IMR-90 (cell line): ENCODE measurements around the gene PPM1H. TPM values are rescaled to one million over a fixed set of nuclear protein-coding genes. Genes with fewer than 3 reads are reported as not detected.

Experiments used
- ATAC-seq: fragments of 200-7000 bp; cut with Tn5 transposase; 2 replicates; pipeline ENCODE4 v1.9.1; 2020; ENCODE audit warnings: low read depth, mild to moderate bottlenecking, moderate library complexity
- BruUV-seq: library from RNA; stranded (reverse); fragments of 400-500 nt; replicated peaks from 2 replicates; lab custom pipeline; 2021; lab: Mats Ljungman, UMichigan
- CTCF ChIA-PET: fragments of 300-600 bp; formaldehyde crosslinking; extraction: SDS; loops from one replicate; lab custom pipeline; 2021; ENCODE audit warnings: antibody characterized with exemption; lab: Yijun Ruan, JAX
- POLR2A ChIA-PET: fragments of 300-600 bp; sonication (Branson Sonifier 250); formaldehyde crosslinking; loops from one replicate; lab custom pipeline; 2022; ENCODE audit warnings: antibody characterized with exemption; ENCODE audit not compliant: unreplicated experiment; lab: Charles Lee
- DNase-seq: peaks from one replicate; pipeline ENCODE4 v3.0.0; 2013
- H2AFZ ChIP-seq: replicated peaks from 2 replicates; pipeline ENCODE3; 2013; ENCODE audit warnings: low read length, mild to moderate bottlenecking; ENCODE audit not compliant: poor library complexity
- H2AK5ac ChIP-seq: 2 replicates; pipeline ENCODE4 v1.6.1; 2013; ENCODE audit warnings: low read depth, low read length, inconsistent platforms
- H2AK9ac ChIP-seq: replicated peaks from 2 replicates; pipeline ENCODE3; 2013; ENCODE audit warnings: mild to moderate bottlenecking, low read depth, low read length, moderate library complexity; ENCODE audit not compliant: poor library complexity
- H2BK120ac ChIP-seq: 2 replicates; pipeline ENCODE4 v1.6.1; 2013; ENCODE audit warnings: low read depth, low read length, inconsistent platforms
- H2BK15ac ChIP-seq: 3 replicates; pipeline ENCODE4 v1.6.1; 2013; ENCODE audit warnings: low read depth, low read length, inconsistent platforms
- H2BK20ac ChIP-seq: 2 replicates; pipeline ENCODE4 v1.6.1; 2013; ENCODE audit warnings: low read depth, mild to moderate bottlenecking, inconsistent platforms, low read length, moderate library complexity
- H2BK5ac ChIP-seq: 2 replicates; pipeline ENCODE4 v1.6.1; 2013; ENCODE audit warnings: mild to moderate bottlenecking, low read depth, low read length, inconsistent platforms; ENCODE audit not compliant: poor library complexity, severe bottlenecking
- H3K14ac ChIP-seq: replicated peaks from 2 replicates; pipeline ENCODE4 v1.6.1; 2013; ENCODE audit warnings: low read depth, low read length, inconsistent platforms
- H3K18ac ChIP-seq: 2 replicates; pipeline ENCODE4 v1.6.1; 2013; ENCODE audit warnings: low read depth, low read length, control low read depth
- H3K23ac ChIP-seq: 2 replicates; pipeline ENCODE4 v1.6.1; 2013; ENCODE audit warnings: low read depth, low read length, inconsistent platforms
- H3K27ac ChIP-seq: 2 replicates; pipeline ENCODE4 v1.5.1; 2013; ENCODE audit warnings: mild to moderate bottlenecking, control low read depth, low read length; ENCODE audit not compliant: insufficient read depth
- H3K27me3 ChIP-seq: 2 replicates; pipeline ENCODE4 v1.6.1; 2013; ENCODE audit warnings: low read length; ENCODE audit not compliant: control insufficient read depth, insufficient read depth
- H3K36me3 ChIP-seq: 2 replicates; pipeline ENCODE4 v1.6.1; 2013; ENCODE audit warnings: low read length, mixed read lengths; ENCODE audit not compliant: control insufficient read depth, insufficient read depth
- H3K4ac ChIP-seq: 2 replicates; pipeline ENCODE4 v1.6.1; 2013; ENCODE audit warnings: low read depth, low read length, inconsistent platforms
- H3K4me1 ChIP-seq: 2 replicates; pipeline ENCODE4 v1.6.1; 2013; ENCODE audit warnings: low read length, mixed read lengths; ENCODE audit not compliant: control insufficient read depth, insufficient read depth
- H3K4me2 ChIP-seq: 2 replicates; pipeline ENCODE4 v1.6.1; 2013; ENCODE audit warnings: low read depth, mild to moderate bottlenecking, control low read depth, low read length, moderate library complexity
- H3K4me3 ChIP-seq: 2 replicates; pipeline ENCODE4 v1.5.1; 2013; ENCODE audit warnings: low read depth, mild to moderate bottlenecking, control low read depth, low read length, moderate library complexity; ENCODE audit not compliant: insufficient read depth
- H3K56ac ChIP-seq: 2 replicates; pipeline ENCODE4 v1.6.1; 2013; ENCODE audit warnings: low read length, inconsistent platforms; ENCODE audit not compliant: insufficient read depth; ENCODE audit errors: extremely low read depth
- H3K79me1 ChIP-seq, 2 experiments: 2 replicates each; pipeline ENCODE4 v1.6.1; 2013; ENCODE audit warnings: low read length in 2 of 2, inconsistent platforms in 1 of 2, low read depth in 1 of 2
- H3K9ac ChIP-seq: 2 replicates; pipeline ENCODE4 v1.6.1; 2013; ENCODE audit warnings: low read depth, low read length, control low read depth
- H3K9me1 ChIP-seq: 2 replicates; pipeline ENCODE4 v1.6.1; 2013; ENCODE audit warnings: low read length, inconsistent platforms; ENCODE audit not compliant: insufficient read depth
- H3K9me3 ChIP-seq: 2 replicates; pipeline ENCODE4 v1.6.1; 2013; ENCODE audit warnings: low read length; ENCODE audit not compliant: control insufficient read depth, insufficient read depth
- H4K20me1 ChIP-seq: 2 replicates; pipeline ENCODE4 v1.6.1; 2013; ENCODE audit warnings: low read length, inconsistent platforms; ENCODE audit not compliant: insufficient read depth
- H4K5ac ChIP-seq: 2 replicates; pipeline ENCODE4 v1.6.1; 2013; ENCODE audit warnings: mild to moderate bottlenecking, low read depth, low read length, control low read depth
- H4K8ac ChIP-seq, 2 experiments: 2 replicates each; pipeline ENCODE4 v1.6.1; 2013; ENCODE audit warnings: low read depth in 2 of 2, low read length in 2 of 2, control low read depth in 1 of 2, inconsistent platforms in 1 of 2
- H4K91ac ChIP-seq: 2 replicates; pipeline ENCODE4 v1.6.1; 2013; ENCODE audit warnings: low read depth, low read length, inconsistent platforms; ENCODE audit not compliant: insufficient read depth
- CEBPB ChIP-seq: IDR thresholded peaks from 2 replicates; pipeline ENCODE4 v1.6.1; 2012; ENCODE audit warnings: low read depth, low read length, improper control_type of control experiment
- CHD1 ChIP-seq: IDR thresholded peaks from 2 replicates; pipeline ENCODE4 v1.6.1; 2012; ENCODE audit warnings: low read depth, low read length, improper control_type of control experiment
- FOS ChIP-seq: fragments of 150-350 bp; IDR thresholded peaks from 2 replicates; pipeline ENCODE4 v1.6.1; 2016; ENCODE audit warnings: low read depth, low read length
- MAFK ChIP-seq: IDR thresholded peaks from 2 replicates; pipeline ENCODE4 v1.6.1; 2012; ENCODE audit warnings: low read depth, low read length, improper control_type of control experiment
- MAZ ChIP-seq: IDR thresholded peaks from 2 replicates; pipeline ENCODE4 v1.6.1; 2012; ENCODE audit warnings: low read depth, mild to moderate bottlenecking, low read length, improper control_type of control experiment, moderate library complexity, borderline replicate concordance
- MXI1 ChIP-seq: IDR thresholded peaks from 2 replicates; pipeline ENCODE4 v1.6.1; 2012; ENCODE audit warnings: low read depth, mild to moderate bottlenecking, low read length, moderate library complexity, borderline replicate concordance
- POLR2A ChIP-seq: IDR thresholded peaks from 2 replicates; pipeline ENCODE4 v1.6.1; 2012; ENCODE audit warnings: mild to moderate bottlenecking, low read depth, low read length
- RCOR1 ChIP-seq: IDR thresholded peaks from 2 replicates; pipeline ENCODE4 v1.6.1; 2012; ENCODE audit warnings: mild to moderate bottlenecking, low read length, improper control_type of control experiment; ENCODE audit not compliant: insufficient replicate concordance
- RFX5 ChIP-seq: IDR thresholded peaks from 2 replicates; pipeline ENCODE4 v1.8.0; 2012; ENCODE audit warnings: low read depth, mild to moderate bottlenecking, low read length, moderate library complexity
- SMC3 ChIP-seq: fragments of 150-350 bp; IDR thresholded peaks from 2 replicates; pipeline ENCODE4 v1.6.1; 2016; ENCODE audit warnings: low read depth, mild to moderate bottlenecking, antibody characterized with exemption, low read length, moderate library complexity
- WGBS, 2 experiments: methylation state at CpG; one replicate each; pipeline versions ENCODE4 v1.1.5 to v1.1.7; 2013; ENCODE audit warnings: missing lambda C conversion rate in 2 of 2; ENCODE audit not compliant: insufficient read length in 1 of 2; ENCODE audit errors: extremely low coverage in 2 of 2; 5-methylcytosine and 5-hydroxymethylcytosine counted together
- dilution Hi-C: fragments of 300-500 bp; cut with HindIII; formaldehyde crosslinking; loops from one replicate; pipeline ENCODE4 v1.14.3; 2018; ENCODE audit warnings: low sequenced_read_pairs; ENCODE audit not compliant: unreplicated experiment
- in situ Hi-C: fragments of 300-500 bp; cut with MboI; formaldehyde crosslinking; loops from 3 replicates; pipeline ENCODE4 v1.14.3; 2019; ENCODE audit warnings: low sequenced_read_pairs, inconsistent platforms, mixed read lengths
- intact Hi-C: fragments of 100-400 bp; cut with micrococcal nuclease; formaldehyde crosslinking; loops from 2 replicates; pipeline ENCODE4 v1.10.0; 2022
- polyA plus RNA-seq, 3 experiments: library from polyadenylated mRNA; depleted of rRNA; stranded (reverse); fragments of >200 nt; gene quantifications; 2 replicates each; pipeline ENCODE4 v1.2.3, GENCODE V29; 2012; ENCODE audit warnings: low replicate concordance in 1 of 3
- total RNA-seq: library from RNA; depleted of rRNA; stranded (reverse); fragments of >200 nt; gene quantifications from 2 replicates; pipeline ENCODE4 v1.2.3, GENCODE V29; 2012
- TF ChIP-seq, protein P1 (sequence below): fragments of 150-350 bp; IDR thresholded peaks from 2 replicates; pipeline ENCODE4 v1.6.1; 2016; ENCODE audit warnings: low read depth, mild to moderate bottlenecking, low read length, moderate library complexity, borderline replicate concordance
- TF ChIP-seq, protein P2 (sequence below): fragments of 150-350 bp; IDR thresholded peaks from 2 replicates; pipeline ENCODE4 v1.6.1; 2017; ENCODE audit warnings: mild to moderate bottlenecking, antibody characterized with exemption, low read length, low read depth

The PPM1H gene
- total and polyA plus RNA-seq, 2 of the 4 experiments (the other 2 are of a cell fraction) = 0.14 to 0.18 TPM

DNA sequence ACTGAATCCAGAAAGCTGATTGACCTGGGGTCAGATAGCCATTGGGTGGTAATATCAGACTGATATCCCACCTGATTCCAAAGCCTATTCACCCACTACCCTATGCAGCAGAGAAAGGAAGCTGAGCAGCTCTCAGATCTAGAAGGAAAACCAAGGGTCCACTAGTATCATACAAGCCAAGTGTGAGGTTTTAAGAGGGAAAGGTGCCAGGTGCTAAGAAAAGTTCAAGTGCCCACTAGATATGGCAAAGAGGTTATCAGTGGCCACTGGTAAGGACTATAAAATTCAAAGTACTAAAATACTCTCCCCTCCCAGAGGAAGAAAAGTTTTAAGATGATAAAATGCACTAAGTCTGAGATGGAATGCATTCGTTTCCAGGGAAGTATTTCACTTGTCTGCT is 85.6 kb downstream of the PPM1H start:
- BruUV-seq = no TSS peak
- no peak for TF ChIP-seq SMC3
- TF ChIP-seq RCOR1 = no peak
- TF ChIP-seq, protein P1, sequence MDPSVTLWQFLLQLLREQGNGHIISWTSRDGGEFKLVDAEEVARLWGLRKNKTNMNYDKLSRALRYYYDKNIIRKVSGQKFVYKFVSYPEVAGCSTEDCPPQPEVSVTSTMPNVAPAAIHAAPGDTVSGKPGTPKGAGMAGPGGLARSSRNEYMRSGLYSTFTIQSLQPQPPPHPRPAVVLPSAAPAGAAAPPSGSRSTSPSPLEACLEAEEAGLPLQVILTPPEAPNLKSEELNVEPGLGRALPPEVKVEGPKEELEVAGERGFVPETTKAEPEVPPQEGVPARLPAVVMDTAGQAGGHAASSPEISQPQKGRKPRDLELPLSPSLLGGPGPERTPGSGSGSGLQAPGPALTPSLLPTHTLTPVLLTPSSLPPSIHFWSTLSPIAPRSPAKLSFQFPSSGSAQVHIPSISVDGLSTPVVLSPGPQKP = no peak
- TF ChIP-seq CHD1 = no peak
- TF ChIP-seq MXI1 = no peak
- TF ChIP-seq FOS = no peak
- no peak for TF ChIP-seq CEBPB
- TF ChIP-seq MAZ = no peak
- TF ChIP-seq, protein P2, sequence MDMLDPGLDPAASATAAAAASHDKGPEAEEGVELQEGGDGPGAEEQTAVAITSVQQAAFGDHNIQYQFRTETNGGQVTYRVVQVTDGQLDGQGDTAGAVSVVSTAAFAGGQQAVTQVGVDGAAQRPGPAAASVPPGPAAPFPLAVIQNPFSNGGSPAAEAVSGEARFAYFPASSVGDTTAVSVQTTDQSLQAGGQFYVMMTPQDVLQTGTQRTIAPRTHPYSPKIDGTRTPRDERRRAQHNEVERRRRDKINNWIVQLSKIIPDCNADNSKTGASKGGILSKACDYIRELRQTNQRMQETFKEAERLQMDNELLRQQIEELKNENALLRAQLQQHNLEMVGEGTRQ = no peak
- TF ChIP-seq RFX5 = no peak
- TF ChIP-seq MAFK = no peak
- no peak for TF ChIP-seq POLR2A
- peaks cover 4% of the 10 kb centered on the region; the same call in 1 of the 2 replicates for H3K4me1 ChIP-seq
- H2BK5ac ChIP-seq = no peak overlapping the region
- H3K18ac ChIP-seq = no peak overlapping the region
- H3K14ac ChIP-seq = no peak overlapping the region
- no peak for DNase-seq
- dilution Hi-C loops = no loop called here
- no peaks in the 10 kb centered on the region for H3K36me3 ChIP-seq
- peaks cover 4% of the 10 kb centered on the region; the same call in 1 of the 2 replicates for H3K9me1 ChIP-seq
- no peak overlapping the region for H2AK9ac ChIP-seq
- peak overlapping the region; percentile 52; the same call in 1 of the 3 replicates for H2BK15ac ChIP-seq
- no peak overlapping the region for H4K8ac ChIP-seq
- H4K20me1 ChIP-seq = no peaks in the 10 kb centered on the region
- ChIA-PET POLR2A (no interaction called here), CTCF (interaction anchor here (2.1 kb wide), 1 partner anchor 16 kb away, joined by 9 read pairs; no protein-coding TSS in a partner anchor)
- no peaks in the 10 kb centered on the region for H3K9me3 ChIP-seq
- H3K79me1 ChIP-seq = no peaks in the 10 kb centered on the region
- in situ Hi-C loops = no loop called here
- no peak overlapping the region for H3K4me2 ChIP-seq
- no peak overlapping the region for H3K9ac ChIP-seq
- no peaks in the 10 kb centered on the region; the same call in 1 of the 2 replicates for H3K27me3 ChIP-seq
- intact Hi-C loops = no loop called here
- H3K27ac ChIP-seq = no peak overlapping the region
- WGBS, 2 experiments = no CpG with 5 or more reads among the region's 1 CpG
- no peak overlapping the region for H3K23ac ChIP-seq
- H3K56ac ChIP-seq = no peak overlapping the region
- ATAC-seq = no peak
- no peak overlapping the region; the same call in 1 of the 2 replicates for H2BK20ac ChIP-seq
- no peak overlapping the region for H4K5ac ChIP-seq
- peak overlapping the region; percentile 22; the same call in 1 of the 2 replicates for H2BK120ac ChIP-seq
- no peak overlapping the region for H3K4ac ChIP-seq
- no peak overlapping the region for H3K4me3 ChIP-seq
- H4K91ac ChIP-seq = no peak overlapping the region
- H2AK5ac ChIP-seq = no peak overlapping the region
- no peak overlapping the region for H2AFZ ChIP-seq
